HG03460 (cell line): ENCODE results near the gene SARS2.

Source experiments
- ATAC-seq: cut with Tn5 transposase; IDR thresholded peaks from one replicate; pipeline ENCODE4 v1.9.1; 2021; ENCODE audit not compliant: unreplicated experiment

The SARS2 gene

GRCh38 chr19:38869160-38869835, 61.3 kb downstream of the SARS2 start:
- no peak for ATAC-seq

GRCh38 chr19:38868551-38868950, 62.0 kb downstream of the SARS2 start:
- ATAC-seq: no peak

GRCh38 chr19:38867171-38867780, 63.3 kb downstream of the SARS2 start:
- ATAC-seq: no peak
